ENCODE results near the gene LACTBL1.

DNA sequence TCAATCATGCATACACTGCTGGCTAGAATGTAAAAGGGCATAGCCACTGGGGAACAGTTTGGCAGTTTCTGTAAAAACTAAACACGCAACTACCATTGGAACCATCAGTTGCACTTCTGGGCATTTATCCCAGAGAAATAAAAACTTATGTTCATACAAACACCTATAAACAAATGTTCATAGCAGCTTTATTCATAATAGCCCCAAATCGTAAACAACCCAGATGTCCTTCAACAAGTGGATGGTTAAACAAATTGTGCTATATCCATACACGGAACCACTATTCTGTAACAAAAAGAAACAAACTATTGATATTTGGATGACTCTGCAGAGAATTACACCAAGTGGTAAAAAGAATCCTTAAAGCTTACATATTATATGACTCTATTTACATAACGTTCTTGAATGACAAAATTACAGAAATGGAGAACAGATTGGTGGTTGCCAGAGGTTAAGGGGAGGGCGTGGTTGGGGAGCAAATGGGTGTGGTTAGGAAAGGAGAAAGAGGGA, 22.8 kb downstream of the LACTBL1 start:
- TF ChIP-seq, protein P1, sequence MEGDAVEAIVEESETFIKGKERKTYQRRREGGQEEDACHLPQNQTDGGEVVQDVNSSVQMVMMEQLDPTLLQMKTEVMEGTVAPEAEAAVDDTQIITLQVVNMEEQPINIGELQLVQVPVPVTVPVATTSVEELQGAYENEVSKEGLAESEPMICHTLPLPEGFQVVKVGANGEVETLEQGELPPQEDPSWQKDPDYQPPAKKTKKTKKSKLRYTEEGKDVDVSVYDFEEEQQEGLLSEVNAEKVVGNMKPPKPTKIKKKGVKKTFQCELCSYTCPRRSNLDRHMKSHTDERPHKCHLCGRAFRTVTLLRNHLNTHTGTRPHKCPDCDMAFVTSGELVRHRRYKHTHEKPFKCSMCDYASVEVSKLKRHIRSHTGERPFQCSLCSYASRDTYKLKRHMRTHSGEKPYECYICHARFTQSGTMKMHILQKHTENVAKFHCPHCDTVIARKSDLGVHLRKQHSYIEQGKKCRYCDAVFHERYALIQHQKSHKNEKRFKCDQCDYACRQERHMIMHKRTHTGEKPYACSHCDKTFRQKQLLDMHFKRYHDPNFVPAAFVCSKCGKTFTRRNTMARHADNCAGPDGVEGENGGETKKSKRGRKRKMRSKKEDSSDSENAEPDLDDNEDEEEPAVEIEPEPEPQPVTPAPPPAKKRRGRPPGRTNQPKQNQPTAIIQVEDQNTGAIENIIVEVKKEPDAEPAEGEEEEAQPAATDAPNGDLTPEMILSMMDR (IDR thresholded peaks at IDR 0.05) = no peak
- TF ChIP-seq EZH2 (IDR thresholded peaks at IDR 0.05; ENCODE audit: borderline replicate concordance, insufficient read depth, low read depth, low read length, poor library complexity, severe bottlenecking) = no peak
